Measurements from ENCODE around the gene TLX2. TPM values are rescaled to one million over a fixed set of nuclear protein-coding genes. Genes with fewer than 3 reads are reported as not detected.
A peak's percentile ranks its signal among the peaks of the same experiment; 100 is the strongest.

Gene TLX2
- total RNA-seq, 1 donor from 2014 or later = not detected

DNA sequence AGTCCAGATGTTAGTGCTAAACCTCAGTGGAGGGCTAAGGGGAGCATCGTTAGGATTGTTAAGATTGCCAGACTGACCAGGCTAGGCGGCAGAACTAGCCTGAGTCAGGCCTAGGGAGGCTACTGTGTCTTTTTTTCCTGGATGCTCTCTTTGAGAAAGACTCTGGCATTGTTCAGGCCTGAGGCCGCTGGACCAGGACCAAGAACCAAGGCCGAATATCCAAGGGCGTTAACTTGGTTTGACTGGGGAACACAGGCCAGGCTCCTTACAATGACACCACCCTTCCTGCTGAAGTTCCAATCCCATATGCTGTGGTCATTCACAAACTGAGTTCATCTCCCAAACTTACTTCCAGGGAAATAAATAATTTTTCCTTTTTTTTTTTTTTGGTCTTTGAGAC is 26.0 kb downstream of the TLX2 start:
- DNase-seq (ENCODE audit: low spot score in 2 of 2) = no peak
- H3K9me3 ChIP-seq = no peaks in the 10 kb centered on the region

DNA sequence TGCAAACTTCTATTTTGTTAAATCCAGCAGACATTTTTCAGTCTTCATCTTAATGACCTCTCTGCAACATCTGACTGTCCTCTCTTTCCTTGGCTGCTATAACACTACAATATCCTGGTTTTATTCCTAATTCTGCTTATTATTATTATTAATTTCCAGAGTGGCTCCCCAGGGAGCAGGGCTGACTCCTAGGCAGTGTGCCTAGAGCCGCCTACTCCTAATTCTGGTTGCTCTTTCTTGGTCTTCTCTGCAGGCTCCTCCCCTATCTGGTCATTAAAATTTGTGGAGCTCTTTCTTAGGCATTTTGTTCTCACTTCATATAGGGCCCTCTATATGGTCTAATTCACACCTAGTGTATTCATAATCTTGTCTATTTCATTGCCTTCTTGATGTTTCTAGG is 28.7 kb downstream of the TLX2 start:
- no peaks in the 10 kb centered on the region for H3K27me3 ChIP-seq
- H3K4me1 ChIP-seq = no peaks in the 10 kb centered on the region
- H3K27ac ChIP-seq = no peak overlapping the region
- no peaks in the 10 kb centered on the region for H3K9me3 ChIP-seq
- no peaks in the 10 kb centered on the region for H3K36me3 ChIP-seq
- no peak for DNase-seq (ENCODE audit: low spot score in 2 of 2)
- intact Hi-C loops (cut with DNase I) = no loop called here
- H3K4me3 ChIP-seq = no peak overlapping the region
- TF ChIP-seq, protein P1, sequence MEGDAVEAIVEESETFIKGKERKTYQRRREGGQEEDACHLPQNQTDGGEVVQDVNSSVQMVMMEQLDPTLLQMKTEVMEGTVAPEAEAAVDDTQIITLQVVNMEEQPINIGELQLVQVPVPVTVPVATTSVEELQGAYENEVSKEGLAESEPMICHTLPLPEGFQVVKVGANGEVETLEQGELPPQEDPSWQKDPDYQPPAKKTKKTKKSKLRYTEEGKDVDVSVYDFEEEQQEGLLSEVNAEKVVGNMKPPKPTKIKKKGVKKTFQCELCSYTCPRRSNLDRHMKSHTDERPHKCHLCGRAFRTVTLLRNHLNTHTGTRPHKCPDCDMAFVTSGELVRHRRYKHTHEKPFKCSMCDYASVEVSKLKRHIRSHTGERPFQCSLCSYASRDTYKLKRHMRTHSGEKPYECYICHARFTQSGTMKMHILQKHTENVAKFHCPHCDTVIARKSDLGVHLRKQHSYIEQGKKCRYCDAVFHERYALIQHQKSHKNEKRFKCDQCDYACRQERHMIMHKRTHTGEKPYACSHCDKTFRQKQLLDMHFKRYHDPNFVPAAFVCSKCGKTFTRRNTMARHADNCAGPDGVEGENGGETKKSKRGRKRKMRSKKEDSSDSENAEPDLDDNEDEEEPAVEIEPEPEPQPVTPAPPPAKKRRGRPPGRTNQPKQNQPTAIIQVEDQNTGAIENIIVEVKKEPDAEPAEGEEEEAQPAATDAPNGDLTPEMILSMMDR (IDR thresholded peaks at IDR 0.05) = no peak

More for the DNA sequence above, 26.0 kb downstream of the TLX2 start:
- Histone ChIP-seq H3K4me1 (no peaks in the 10 kb centered on the region), H3K27ac (peak overlapping the region in 1 of 2 donors; percentile 12), H3K36me3 (no peaks in the 10 kb centered on the region), H3K27me3 (no peaks in the 10 kb centered on the region), H3K4me3 (no peak overlapping the region)
- intact Hi-C loops (cut with DNase I) = no loop called here
- TF ChIP-seq, protein P1 (IDR thresholded peaks at IDR 0.05) = no peak

DNA sequence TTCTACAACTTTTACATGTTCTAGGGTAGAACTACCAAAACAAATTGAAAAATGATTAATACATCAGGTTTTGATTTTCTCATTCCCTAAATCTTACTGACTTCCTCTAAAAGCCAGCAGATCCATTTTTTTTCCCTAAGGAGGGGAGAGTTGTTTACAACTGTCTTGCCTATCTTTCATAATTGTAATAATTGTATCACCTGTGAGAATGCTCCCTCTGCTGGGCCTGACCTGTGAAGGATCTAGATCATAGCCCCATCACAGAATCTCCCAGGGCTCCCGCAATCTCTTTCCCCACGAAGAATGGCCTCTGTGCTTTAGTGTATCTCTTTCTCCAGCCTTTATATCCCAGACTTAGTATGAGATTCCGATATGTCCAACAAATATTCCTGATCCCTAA is 30.4 kb downstream of the TLX2 start:
- Histone ChIP-seq H3K27me3 (no peaks in the 10 kb centered on the region), H3K9me3 (no peaks in the 10 kb centered on the region), H3K36me3 (no peaks in the 10 kb centered on the region), H3K4me1 (peaks cover 5 to 6% of the 10 kb centered on the region in 2 donors), H3K4me3 (no peak overlapping the region), H3K27ac (no peak overlapping the region)
- TF ChIP-seq, protein P1 (IDR thresholded peaks at IDR 0.05) = no peak
- peak in 1 of 2 donors; percentile 25 for DNase-seq (ENCODE audit: low spot score in 2 of 2)
- intact Hi-C loops (cut with DNase I) = no loop called here

DNA sequence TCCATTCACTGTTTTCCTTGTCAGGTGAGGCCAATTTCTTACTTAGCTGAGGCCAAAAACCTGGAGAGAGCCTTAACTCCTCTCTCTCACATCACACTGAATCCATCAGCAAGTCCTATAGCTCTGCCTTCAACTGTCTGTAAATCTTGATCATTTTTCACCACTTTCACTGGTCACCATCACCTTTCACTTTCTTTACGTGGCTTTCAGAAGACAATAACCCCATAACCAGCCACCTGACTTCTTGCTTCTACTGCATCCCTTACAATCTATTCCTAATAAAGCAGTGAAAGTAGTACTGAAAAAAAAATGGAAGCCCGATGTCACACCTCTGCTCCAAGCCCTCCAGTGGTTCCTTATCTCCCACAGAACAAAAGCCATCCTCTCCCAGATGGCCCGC is 31.8 kb downstream of the TLX2 start:
- DNase-seq (ENCODE audit: low spot score in 2 of 2) = no peak
- Histone ChIP-seq H3K36me3 (no peaks in the 10 kb centered on the region), H3K4me3 (no peak overlapping the region), H3K9me3 (no peaks in the 10 kb centered on the region), H3K27ac (no peak overlapping the region), H3K4me1 (peaks cover 6 to 7% of the 10 kb centered on the region in 2 donors), H3K27me3 (no peaks in the 10 kb centered on the region)
- intact Hi-C loops (cut with DNase I) = no loop called here
- TF ChIP-seq, protein P1 (IDR thresholded peaks at IDR 0.05) = no peak

DNA sequence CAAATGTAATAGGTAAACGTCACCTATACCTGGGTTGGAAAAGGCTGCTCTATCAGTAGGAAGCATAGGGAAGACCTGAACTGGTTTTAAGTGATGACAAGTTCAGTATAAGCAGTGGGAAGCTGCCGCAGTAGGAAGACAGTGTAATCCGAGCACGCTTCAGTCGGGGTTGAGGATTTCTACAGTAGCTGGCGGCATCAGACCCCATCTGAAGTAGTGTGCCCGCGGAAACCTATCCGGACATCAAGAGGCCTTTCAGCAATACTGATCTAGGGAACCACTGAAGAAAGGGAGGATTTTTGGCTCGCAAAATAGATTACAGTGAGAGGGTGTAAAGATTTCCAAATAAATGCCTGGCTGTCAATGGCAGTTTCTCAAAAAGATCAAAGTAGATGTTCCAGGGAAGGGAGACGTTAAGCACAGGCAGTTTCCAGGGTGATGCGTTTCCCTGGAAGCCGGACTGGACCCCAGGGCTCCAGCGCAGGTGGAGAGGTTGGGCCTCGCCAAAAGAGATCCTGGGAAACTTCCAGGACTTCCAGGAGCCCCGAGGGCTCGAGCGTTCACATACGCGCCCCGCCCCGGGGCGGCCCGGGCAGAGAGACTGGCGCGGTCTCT is 34.1 kb downstream of the TLX2 start:
- H3K4me3 ChIP-seq = peak overlapping the region; percentile 53 to 70
- no peaks in the 10 kb centered on the region for H3K36me3 ChIP-seq
- no peaks in the 10 kb centered on the region for H3K27me3 ChIP-seq
- H3K9me3 ChIP-seq = no peaks in the 10 kb centered on the region
- intact Hi-C loops (cut with DNase I) = loop anchor here (2.0 kb wide), 1 partner anchor 20 kb away; no protein-coding TSS in a partner anchor
- peak overlapping the region; percentile 59 to 71 for H3K27ac ChIP-seq
- DNase-seq (ENCODE audit: low spot score in 2 of 2) = peak in 1 of 2 donors; percentile 62
- H3K4me1 ChIP-seq = peaks cover 7 to 14% of the 10 kb centered on the region in 2 donors
- TF ChIP-seq, protein P1 (IDR thresholded peaks at IDR 0.05) = no peak
